ENCODE measurements around the gene POMC. TPM values are rescaled to one million over a fixed set of nuclear protein-coding genes. Genes with fewer than 3 reads are reported as not detected.

POMC gene
- total RNA-seq, 1 experiment from 2014 or later = not detected

- no peaks in the 10 kb centered on the region for H3K9me3 Mint-ChIP-seq (ENCODE audit: unreplicated experiment)
Measured at GRCh38 chr2:25125189-25125588, 43.2 kb downstream of the POMC start.

DNA sequence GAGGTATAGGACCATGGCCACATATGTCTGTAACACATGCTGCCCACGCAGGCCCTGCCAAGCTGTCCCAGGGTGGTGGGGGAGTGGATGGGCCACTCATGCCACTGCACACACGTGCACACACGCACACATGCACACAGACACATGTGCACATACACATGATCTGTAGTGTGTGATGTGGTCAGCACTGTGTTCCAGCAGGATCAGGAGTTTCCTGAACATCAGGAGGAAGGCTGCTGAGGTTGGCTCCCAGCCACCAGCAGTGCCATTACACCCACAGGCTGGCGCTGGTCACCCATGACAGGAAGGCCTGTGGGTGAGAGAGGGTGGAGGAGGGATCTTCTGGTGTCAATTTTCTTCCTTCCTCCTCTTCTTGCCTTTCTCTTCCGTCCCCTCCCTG is 44.7 kb downstream of the POMC start:
- no peaks in the 10 kb centered on the region for H3K36me3 Mint-ChIP-seq (ENCODE audit: insufficient read depth, unreplicated experiment)
- no peak overlapping the region for H3K4me3 Mint-ChIP-seq (ENCODE audit: unreplicated experiment)
- ChIA-PET CTCF (interaction anchor here (0.7 to 1.1 kb wide), 2 partner anchors 50 to 205 kb away, joined by 3 to 4 read pairs; no protein-coding TSS in a partner anchor), POLR2A (no interaction called here)
- intact Hi-C loops (cut with micrococcal nuclease) = no loop called here
- DNase-seq (ENCODE audit: unreplicated experiment) = no peak
- peaks cover 16% of the 10 kb centered on the region for H3K27me3 Mint-ChIP-seq (ENCODE audit: insufficient read depth, unreplicated experiment)
- TF ChIP-seq CTCF (IDR thresholded peaks at IDR 0.05; ENCODE audit: unreplicated experiment) = no peak
- H3K27ac Mint-ChIP-seq (ENCODE audit: low read depth, unreplicated experiment) = no peak overlapping the region
- no peaks in the 10 kb centered on the region for H3K4me1 Mint-ChIP-seq (ENCODE audit: insufficient read depth, unreplicated experiment)
- no TSS peak for BruUV-seq (replicated peaks)
- H3K9me3 Mint-ChIP-seq (ENCODE audit: unreplicated experiment) = no peaks in the 10 kb centered on the region

More at GRCh38 chr2:25125189-25125588, 43.2 kb downstream of the POMC start:
- no TSS peak for BruUV-seq (replicated peaks)
- Mint-ChIP-seq H3K4me3 (ENCODE audit: unreplicated experiment) (no peak overlapping the region), H3K36me3 (ENCODE audit: insufficient read depth, unreplicated experiment) (no peaks in the 10 kb centered on the region), H3K4me1 (ENCODE audit: insufficient read depth, unreplicated experiment) (no peaks in the 10 kb centered on the region), H3K27me3 (ENCODE audit: insufficient read depth, unreplicated experiment) (peaks cover 16% of the 10 kb centered on the region), H3K27ac (ENCODE audit: low read depth, unreplicated experiment) (no peak overlapping the region)
- no peak for TF ChIP-seq CTCF (IDR thresholded peaks at IDR 0.05; ENCODE audit: unreplicated experiment)
- no peak for DNase-seq (ENCODE audit: unreplicated experiment)
- intact Hi-C loops (cut with micrococcal nuclease) = loop anchor here (5.0 kb wide), 1 partner anchor 83 kb away; the partner anchor contains the start of gene EFR3B
- ChIA-PET POLR2A (no interaction called here), CTCF (interaction anchor here (0.7 to 11.5 kb wide), 2 partner anchors 20 to 150 kb away, joined by 3 to 100 read pairs; no protein-coding TSS in a partner anchor)

GRCh38 chr2:25122367-25122766 is 46.0 kb downstream of the POMC start:
- POLR2A ChIA-PET = no interaction called here
- no peak for TF ChIP-seq CTCF (IDR thresholded peaks at IDR 0.05; ENCODE audit: unreplicated experiment)
- DNase-seq (ENCODE audit: unreplicated experiment) = no peak
- CTCF ChIA-PET = interaction anchor here (0.8 to 1.7 kb wide), 2 partner anchors 31 to 147 kb away, joined by 4 to 6 read pairs; no protein-coding TSS in a partner anchor
- H3K36me3 Mint-ChIP-seq (ENCODE audit: insufficient read depth, unreplicated experiment) = no peaks in the 10 kb centered on the region
- intact Hi-C loops (cut with micrococcal nuclease) = no loop called here
- BruUV-seq (replicated peaks) = no TSS peak
- no peak overlapping the region for H3K4me3 Mint-ChIP-seq (ENCODE audit: unreplicated experiment)
- peaks cover 25% of the 10 kb centered on the region for H3K27me3 Mint-ChIP-seq (ENCODE audit: insufficient read depth, unreplicated experiment)
- H3K4me1 Mint-ChIP-seq (ENCODE audit: insufficient read depth, unreplicated experiment) = no peaks in the 10 kb centered on the region
- no peaks in the 10 kb centered on the region for H3K9me3 Mint-ChIP-seq (ENCODE audit: unreplicated experiment)
- no peak overlapping the region for H3K27ac Mint-ChIP-seq (ENCODE audit: low read depth, unreplicated experiment)

- CTCF ChIA-PET = interaction anchor here (0.6 to 2.8 kb wide), 3 partner anchors 10 to 559 kb away, joined by 3 to 9 read pairs (median 7); no protein-coding TSS in a partner anchor
- Mint-ChIP-seq H3K4me1 (ENCODE audit: insufficient read depth, unreplicated experiment) (no peaks in the 10 kb centered on the region), H3K9me3 (ENCODE audit: unreplicated experiment) (no peaks in the 10 kb centered on the region), H3K27ac (ENCODE audit: low read depth, unreplicated experiment) (no peak overlapping the region), H3K36me3 (ENCODE audit: insufficient read depth, unreplicated experiment) (no peaks in the 10 kb centered on the region), H3K4me3 (ENCODE audit: unreplicated experiment) (no peak overlapping the region), H3K27me3 (ENCODE audit: insufficient read depth, unreplicated experiment) (peaks cover 25% of the 10 kb centered on the region)
- no peak for TF ChIP-seq CTCF (IDR thresholded peaks at IDR 0.05; ENCODE audit: unreplicated experiment)
- no TSS peak for BruUV-seq (replicated peaks)
- no peak for DNase-seq (ENCODE audit: unreplicated experiment)
- POLR2A ChIA-PET = interaction anchor here (0.9 kb wide), 1 partner anchor 146 kb away, joined by 3 read pairs; no protein-coding TSS in a partner anchor
- intact Hi-C loops (cut with micrococcal nuclease) = no loop called here
Measured at GRCh38 chr2:25119263-25119662, 49.1 kb downstream of the POMC start.

Data from MCF 10A (cell line).